ENCODE results near the gene SENP8.
"Not testable (repeated sequence)": the region's sequence is repeated elsewhere in the genome, so short reads cannot be mapped to it uniquely, and the experiment has no call there.

The SENP8 gene

GRCh38 chr15:72155635-72156616 is 37.7 kb downstream of the SENP8 start:
- peak; percentile 67 for DNase-seq (ENCODE audit: low read depth)

- no peak for DNase-seq (ENCODE audit: low read depth)
Observed at GRCh38 chr15:72156928-72157327, 38.7 kb downstream of the SENP8 start.

- DNase-seq (ENCODE audit: low read depth), result no peak
Observed at GRCh38 chr15:72160696-72161245, 42.6 kb downstream of the SENP8 start.

- no peak for DNase-seq (ENCODE audit: low read depth)
Observed at GRCh38 chr15:72161361-72162132, 43.3 kb downstream of the SENP8 start.

- no peak for DNase-seq (ENCODE audit: low read depth)
Observed at GRCh38 chr15:72162569-72162968, 44.4 kb downstream of the SENP8 start.

GRCh38 chr15:72163719-72164118 is 45.5 kb downstream of the SENP8 start:
- DNase-seq (ENCODE audit: low read depth), result no peak

- DNase-seq (ENCODE audit: low read depth), result no peak
Observed at GRCh38 chr15:72166716-72167417, 48.7 kb downstream of the SENP8 start.

- no peak for DNase-seq (ENCODE audit: low read depth)
Observed at GRCh38 chr15:72167445-72167844, 49.2 kb downstream of the SENP8 start.

- DNase-seq (ENCODE audit: low read depth), result no peak
Observed at GRCh38 chr15:72168131-72168807, 50.1 kb downstream of the SENP8 start.

- no peak for DNase-seq (ENCODE audit: low read depth)
Observed at GRCh38 chr15:72168808-72169190, 50.6 kb downstream of the SENP8 start.

- DNase-seq (ENCODE audit: low read depth), result no peak
Observed at GRCh38 chr15:72169236-72169920, 51.2 kb downstream of the SENP8 start.

- no peak for DNase-seq (ENCODE audit: low read depth)
Observed at GRCh38 chr15:72169921-72170611, 51.9 kb downstream of the SENP8 start.

GRCh38 chr15:72170691-72171090 is 52.5 kb downstream of the SENP8 start:
- no peak for DNase-seq (ENCODE audit: low read depth)

- not testable (repeated sequence) for DNase-seq (ENCODE audit: low read depth)
Observed at GRCh38 chr15:72171978-72172377, 53.8 kb downstream of the SENP8 start.

- no peak for DNase-seq (ENCODE audit: low read depth)
Observed at GRCh38 chr15:72172796-72173195, 54.6 kb downstream of the SENP8 start.

- no peak for DNase-seq (ENCODE audit: low read depth)
Observed at GRCh38 chr15:72173401-72173800, 55.2 kb downstream of the SENP8 start.

- no peak for DNase-seq (ENCODE audit: low read depth)
Observed at GRCh38 chr15:72173864-72174550, 55.8 kb downstream of the SENP8 start.

- DNase-seq (ENCODE audit: low read depth), result no peak
Observed at GRCh38 chr15:72174551-72175165, 56.5 kb downstream of the SENP8 start.

Measured in fibroblast of gingiva (primary cell).